Rectal smooth muscle tissue (tissue), 1 donor: Measurements from ENCODE around the gene USP17L27.
"Not testable (repeated sequence)": the region's sequence is repeated elsewhere in the genome, so short reads cannot be mapped to it uniquely, and the experiment has no call there.

ENCODE experiments used
- H3K27ac ChIP-seq: one replicate; pipeline ENCODE4 v1.7.0; 2013; ENCODE audit warnings: low read depth, low read length, inconsistent platforms
- H3K27me3 ChIP-seq: one replicate; pipeline ENCODE4 v1.7.0; 2013; ENCODE audit warnings: low read length; ENCODE audit not compliant: control insufficient read depth, insufficient read depth
- H3K36me3 ChIP-seq: one replicate; pipeline ENCODE4 v1.7.0; 2013; ENCODE audit warnings: low read length; ENCODE audit not compliant: control insufficient read depth, insufficient read depth
- H3K4me1 ChIP-seq: one replicate; pipeline ENCODE4 v1.7.0; 2013; ENCODE audit warnings: low read length; ENCODE audit not compliant: control insufficient read depth, insufficient read depth
- H3K4me3 ChIP-seq: one replicate; pipeline ENCODE4 v1.7.0; 2013; ENCODE audit warnings: low read length
- H3K9ac ChIP-seq: one replicate; pipeline ENCODE4 v1.7.0; 2013; ENCODE audit warnings: low read length

The USP17L27 gene

GRCh38 chr4:9384126-9384525 lies 40.2 kb downstream of the USP17L27 start:
- Histone ChIP-seq H3K4me1 (no peaks in the 10 kb centered on the region), H3K36me3 (no peaks in the 10 kb centered on the region), H3K4me3 (no peak overlapping the region), H3K9ac (no peak overlapping the region), H3K27ac (no peak overlapping the region), H3K27me3 (no peaks in the 10 kb centered on the region)

GRCh38 chr4:9389001-9389400 lies 45.1 kb downstream of the USP17L27 start:
- not testable (repeated sequence) for H3K4me1 ChIP-seq, H3K9ac ChIP-seq, H3K36me3 ChIP-seq, H3K4me3 ChIP-seq, H3K27ac ChIP-seq, H3K27me3 ChIP-seq
